GM19351 (cell line): ENCODE measurements around the gene NSUN7.

ENCODE experiments used
- ATAC-seq: cut with Tn5 transposase; IDR thresholded peaks from one replicate; pipeline ENCODE4 v1.9.1; 2021; ENCODE audit warnings: mild to moderate bottlenecking, moderate library complexity; ENCODE audit not compliant: unreplicated experiment

NSUN7 gene

DNA sequence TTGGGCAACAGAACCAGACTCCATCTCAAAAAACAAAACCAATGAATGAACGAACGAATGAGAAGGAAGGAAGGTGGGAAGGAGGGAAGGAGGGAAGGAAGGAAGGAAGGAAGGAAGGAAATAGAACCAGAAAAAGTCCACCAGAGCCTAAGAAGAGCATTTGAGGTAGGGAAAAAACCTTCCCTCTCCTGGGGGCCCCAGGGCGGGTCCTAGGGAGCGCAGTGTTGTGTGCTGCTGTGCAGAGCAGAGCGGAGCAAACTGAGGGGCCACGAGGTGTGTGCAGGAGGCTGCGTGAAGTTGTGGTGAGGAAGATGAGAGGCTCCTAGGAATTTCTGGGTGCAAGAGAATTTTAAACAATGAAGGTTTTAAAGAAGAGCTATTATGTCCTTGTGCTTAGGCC, 16.0 kb upstream of the NSUN7 start:
- no peak for ATAC-seq

DNA sequence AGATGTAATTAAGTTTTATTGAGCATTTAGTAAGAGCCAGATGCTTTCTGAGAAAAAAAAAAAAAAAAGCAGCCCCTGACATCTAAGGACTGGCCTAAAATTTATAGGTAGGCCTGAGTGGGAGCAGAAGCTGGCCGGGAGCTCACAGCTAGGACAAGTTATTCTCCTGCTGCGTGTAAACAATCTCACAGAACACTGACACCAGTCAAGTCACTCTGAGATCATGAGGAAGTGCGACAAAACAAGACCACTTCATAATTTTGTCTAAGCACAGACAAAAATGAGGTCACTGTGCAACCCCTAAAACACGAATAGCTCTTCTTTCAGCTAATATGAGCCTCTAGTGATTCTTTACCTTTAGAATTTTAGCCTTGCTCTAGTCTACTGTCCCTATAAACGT, 15.3 kb upstream of the NSUN7 start:
- no peak for ATAC-seq

DNA sequence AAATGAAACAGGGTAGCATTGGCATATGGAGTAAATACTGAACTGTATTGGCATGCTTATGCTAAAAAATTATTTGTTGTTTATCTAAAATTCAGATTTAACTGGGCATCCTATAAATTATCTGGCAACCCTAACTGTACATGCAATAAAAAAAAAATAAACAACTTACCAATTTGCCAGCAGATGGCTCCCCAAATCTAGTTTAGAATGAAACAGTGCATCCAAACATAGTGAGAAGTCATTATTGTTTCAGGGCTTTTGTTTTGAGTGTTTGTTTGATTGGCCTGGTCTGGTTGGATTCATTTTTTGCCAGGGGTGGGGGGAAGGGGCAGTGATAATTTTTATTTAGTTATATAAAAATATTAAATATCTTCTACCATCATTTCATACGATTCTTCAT, 12.8 kb upstream of the NSUN7 start:
- ATAC-seq = no peak

DNA sequence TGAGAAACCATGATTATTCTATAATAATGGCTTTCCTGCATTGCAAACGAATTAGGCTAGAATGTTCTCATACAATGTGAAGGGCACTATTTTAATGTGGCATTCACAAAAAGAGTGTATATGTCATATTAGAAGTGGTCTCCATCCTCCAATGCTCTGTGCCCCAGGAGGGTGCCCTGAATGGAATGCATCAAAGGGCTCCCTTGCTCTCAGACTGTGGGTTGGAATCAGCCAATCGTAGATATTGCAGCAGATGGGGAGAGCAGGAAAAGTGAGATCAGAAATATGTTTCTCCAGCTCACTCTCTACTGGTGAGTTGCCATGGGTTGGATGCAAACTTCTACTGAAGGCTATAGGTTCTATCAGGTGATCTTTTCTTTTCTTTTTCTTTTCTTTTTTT, 11.9 kb upstream of the NSUN7 start:
- ATAC-seq = no peak

DNA sequence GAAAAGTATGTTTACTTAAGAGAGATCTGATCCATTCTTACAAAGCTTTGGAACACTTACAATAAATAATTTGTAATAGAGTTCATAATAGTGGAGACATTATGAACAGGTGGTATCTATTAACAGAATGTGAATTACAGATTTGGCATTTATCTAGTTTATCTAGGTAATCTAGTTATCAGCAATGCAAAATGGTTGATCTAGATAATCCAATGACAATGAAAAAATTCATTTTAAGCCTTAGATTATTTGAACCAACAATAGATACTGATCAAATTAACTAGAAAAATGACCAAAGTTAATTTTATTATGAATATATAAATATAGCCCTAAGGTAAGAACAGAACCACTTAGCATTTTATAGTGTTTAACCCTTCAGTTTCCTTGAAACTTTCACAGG, 10.4 kb upstream of the NSUN7 start:
- ATAC-seq = no peak

DNA sequence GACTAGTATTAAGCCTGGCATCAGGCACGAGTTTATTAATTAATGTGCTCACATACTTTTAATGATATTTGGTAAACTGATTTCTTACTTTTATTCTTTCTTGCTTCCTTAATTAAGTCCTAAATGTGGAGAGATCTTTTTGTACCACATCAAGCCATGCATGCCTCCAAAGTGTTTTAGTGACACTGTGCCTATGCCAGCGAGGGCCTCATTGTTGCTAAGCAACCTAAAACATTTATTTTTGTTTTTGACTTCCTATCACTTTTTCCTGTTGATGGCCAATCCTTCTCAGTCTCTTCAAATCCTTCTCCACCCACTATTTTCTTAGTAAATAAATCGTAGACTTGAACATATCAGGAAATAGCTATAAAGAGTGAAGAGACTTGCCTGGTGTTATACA, 5.5 kb upstream of the NSUN7 start:
- no peak for ATAC-seq

DNA sequence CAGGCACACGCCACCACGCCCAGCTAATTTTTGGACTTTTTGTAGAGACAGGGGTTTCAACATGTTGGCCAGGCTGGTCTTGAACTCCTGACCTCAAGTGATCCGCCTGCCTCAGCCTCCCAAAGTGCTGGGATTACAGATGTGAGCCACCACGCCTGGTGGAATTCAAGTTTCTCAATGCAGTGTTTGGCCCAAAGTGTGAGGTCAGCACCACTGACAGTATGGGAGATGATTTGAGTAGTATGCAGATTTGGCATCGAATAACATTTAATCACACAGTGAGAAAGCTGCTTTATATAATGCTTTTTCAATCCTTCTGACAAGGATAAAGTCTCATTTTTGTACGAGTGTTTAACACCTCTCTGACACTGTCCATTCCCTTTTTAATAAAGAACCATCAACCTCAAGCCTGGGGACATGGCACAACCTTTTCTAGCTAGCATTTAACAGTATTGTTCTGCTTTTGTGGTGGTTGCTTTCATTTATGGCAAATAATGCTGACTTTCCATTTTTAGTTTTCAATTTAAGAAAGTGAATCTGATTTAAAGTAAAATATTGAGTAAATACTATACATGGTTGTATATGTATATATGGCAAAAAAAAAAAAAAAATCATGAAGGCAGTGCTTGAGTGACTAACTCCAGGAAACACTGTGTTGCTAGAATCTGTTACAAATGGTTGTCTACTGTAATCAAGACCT, 4.3 kb upstream of the NSUN7 start:
- ATAC-seq = no peak

DNA sequence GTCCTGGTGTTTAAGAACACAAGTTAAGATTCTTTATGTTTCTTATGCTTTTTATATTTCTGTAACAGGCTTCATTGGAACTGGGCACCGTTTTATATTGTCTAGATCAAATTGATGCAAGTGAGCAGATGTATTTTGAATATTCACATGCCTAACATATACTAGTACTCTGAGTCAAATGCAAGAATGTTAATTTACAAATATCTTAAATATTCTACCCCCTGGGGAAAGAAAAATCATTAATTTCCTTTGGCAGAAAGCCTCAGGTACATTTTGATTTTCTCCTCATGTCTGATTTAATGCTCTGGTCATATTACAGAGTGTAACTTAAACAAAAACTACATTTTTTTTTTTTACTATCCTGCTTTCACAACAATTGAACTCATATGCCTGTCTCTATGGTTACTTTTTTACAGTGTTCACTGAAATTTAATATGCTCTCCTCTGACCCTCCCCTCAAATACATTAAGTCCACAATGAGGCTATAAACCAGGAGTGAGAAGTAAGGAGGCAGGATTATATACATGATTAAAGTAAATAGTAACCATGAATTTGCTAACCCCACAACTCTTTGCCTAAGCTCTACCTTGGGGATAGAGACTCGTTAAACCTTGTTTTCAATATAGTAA, 2.4 kb upstream of the NSUN7 start:
- ATAC-seq = no peak

DNA sequence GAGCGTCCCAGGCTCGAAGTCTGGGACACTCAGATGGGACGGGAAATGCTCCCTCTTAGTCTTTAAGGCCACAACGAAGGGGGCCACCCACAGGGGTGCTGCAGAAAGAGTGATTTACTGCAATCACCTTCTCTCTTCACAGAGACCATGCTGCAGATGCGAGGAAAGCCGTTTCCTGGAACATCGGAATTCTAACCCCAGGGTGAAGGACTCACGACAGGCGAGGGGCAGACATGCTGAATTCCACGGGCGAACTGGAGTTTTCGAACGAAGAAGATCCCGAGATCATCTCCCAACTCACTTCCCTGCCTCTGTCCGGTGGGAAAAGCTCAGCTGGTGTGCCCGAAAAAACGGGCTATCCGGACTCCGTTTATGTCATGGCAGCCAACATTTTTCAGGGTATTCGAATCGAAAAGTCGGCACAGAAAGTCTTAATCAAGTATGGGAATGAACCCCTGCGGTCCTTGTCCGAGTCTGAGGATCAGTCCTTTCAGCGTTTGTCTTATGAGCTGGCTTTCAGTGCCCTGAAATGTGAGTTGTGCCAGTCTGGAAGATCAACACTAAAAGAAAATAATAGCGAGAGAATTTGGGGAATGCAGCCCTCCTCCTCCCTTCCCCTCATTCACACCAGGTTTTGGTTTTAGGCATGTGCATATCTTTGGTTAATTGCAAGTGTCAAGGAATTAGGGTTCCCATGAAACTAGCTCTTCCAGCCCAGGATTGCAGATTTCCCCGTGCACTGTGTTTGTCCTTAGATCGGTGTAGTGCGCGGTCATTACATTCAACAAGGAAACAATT, 905 bp downstream of the NSUN7 start:
- ATAC-seq = no peak

DNA sequence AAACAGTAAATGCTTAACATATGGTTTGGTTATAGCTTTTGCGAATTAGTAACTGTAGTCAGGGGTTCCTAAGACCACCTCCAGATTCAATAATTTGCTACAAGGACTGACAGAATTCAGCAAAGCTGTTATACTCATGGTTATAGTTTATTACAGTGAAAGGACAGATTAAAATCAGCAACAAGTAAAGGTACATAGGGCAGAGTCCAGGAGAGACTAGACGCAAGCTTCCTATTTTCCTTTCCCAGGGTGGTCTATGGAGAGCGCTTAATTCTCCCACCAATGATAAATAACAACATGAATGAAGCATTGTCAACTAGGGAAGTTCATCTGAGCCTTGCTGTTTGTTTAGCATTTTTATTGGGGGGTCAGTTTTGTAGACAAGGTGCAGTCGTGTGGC, 5.9 kb downstream of the NSUN7 start:
- no peak for ATAC-seq

DNA sequence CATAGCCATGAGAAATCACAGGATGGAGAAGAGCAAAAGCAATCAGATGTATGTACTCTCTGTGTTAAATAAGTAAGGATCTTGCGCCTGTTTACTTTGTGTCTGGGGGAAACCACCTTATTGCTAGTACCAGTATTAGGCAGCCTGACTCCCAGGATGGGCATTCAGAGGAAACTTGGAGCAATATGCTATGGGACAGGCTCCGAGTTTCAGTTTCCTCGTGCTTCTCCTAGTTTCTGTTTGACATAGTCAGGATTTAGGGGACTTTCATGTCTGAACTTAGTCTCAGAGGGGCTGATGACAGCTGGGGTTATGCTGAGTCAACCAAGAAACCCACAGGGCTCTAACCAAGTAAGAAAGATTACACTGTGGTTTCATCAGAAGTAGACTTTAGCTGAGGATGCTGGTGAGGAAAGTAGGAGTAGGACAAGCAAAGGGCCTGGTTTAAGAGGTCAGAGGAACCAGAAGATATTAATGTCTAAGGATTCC, 13.5 kb downstream of the NSUN7 start:
- ATAC-seq = peak; percentile 100

DNA sequence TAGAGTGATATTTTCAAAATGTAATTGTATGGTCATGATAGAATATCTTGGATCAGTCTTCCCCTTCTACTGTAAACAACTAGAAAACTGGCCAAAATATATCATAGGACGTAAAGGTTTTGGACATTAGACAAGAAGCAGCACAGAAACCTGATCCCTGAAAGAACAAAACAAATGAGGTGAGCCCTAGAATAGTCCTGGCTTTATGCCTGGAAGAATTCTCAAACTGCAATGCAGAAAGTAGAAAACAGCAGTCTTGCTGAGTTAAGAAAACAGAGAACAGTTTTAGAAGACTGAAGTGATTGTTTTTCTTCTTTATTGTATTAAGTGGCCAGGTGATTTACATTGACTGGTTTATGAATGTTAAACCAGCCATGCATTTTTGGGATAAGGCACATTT, 19.5 kb downstream of the NSUN7 start:
- ATAC-seq = no peak

DNA sequence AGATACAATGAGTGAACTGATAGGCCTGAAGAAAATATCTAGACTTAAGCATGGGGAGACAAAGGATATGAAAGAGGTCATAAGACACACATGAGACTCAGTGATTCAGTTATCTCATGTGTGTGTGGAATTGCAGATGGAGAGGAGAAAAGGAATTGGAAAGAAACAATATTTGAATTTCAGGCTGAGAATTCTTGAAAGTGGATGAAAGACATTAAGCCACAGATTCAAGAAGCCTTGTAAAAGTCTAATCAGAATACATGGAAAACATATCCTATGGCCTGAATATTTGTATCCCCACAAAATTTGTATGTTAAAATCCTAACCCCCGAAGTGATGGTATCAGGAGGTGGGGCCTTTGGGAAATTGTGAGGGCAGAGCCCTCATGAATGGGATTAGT, 28.3 kb downstream of the NSUN7 start:
- ATAC-seq = no peak

DNA sequence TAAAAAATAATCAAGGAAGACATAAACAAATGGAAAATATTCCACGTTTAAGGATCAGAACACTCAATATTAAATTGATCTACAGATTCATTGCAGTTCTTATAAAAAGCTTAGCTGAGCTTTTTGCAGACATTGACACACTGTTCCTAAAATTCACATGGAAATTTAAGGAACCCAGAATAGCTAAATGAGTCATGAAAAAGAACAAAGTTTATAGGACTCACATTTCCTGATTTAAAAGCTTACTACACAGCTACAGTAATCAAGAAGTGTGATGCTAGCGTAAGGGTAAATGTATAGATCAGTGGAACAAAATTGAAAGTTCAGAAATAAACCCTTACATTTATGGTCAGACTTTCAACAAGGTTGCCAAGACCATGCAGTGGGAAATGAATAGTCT, 33.1 kb downstream of the NSUN7 start:
- ATAC-seq = no peak

DNA sequence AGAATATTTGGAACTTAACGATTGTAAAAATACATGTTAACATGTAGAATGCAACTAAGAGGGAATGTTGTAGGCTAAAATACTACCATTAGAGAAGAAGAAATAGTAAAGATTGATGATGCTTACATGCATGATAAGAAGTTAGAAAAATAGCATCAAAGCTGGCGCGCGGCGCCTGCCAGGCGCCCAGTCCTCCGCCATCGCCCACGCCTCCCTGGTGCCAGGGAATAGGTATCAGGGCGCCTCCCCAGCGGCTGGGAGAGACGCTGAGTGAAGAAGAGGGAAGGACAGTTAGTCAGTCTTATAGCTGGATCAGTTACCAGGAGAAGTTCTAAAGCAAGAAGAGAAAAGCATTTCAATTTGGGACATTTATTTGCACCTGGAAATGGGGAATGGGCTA, 36.0 kb downstream of the NSUN7 start:
- no peak for ATAC-seq

DNA sequence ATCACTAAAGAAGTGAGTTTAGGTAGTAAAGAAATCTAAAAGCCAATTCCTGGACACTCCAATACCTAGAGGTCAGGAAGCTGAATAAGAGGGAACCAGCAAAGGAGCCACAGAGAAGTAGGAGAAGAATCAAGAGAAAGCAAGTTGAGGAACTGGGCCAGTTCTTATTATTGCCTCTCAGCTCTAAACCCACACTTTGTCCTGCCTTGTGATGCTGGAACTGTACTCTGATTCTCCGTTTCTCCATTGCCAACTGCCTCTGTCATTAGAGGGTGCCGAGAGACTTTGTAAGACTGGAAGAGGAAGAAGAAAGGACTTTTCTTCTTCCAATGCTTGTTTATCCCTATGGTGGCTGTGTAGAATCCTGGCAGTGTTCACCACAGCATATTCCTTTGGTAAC, 38.6 kb downstream of the NSUN7 start:
- no peak for ATAC-seq

DNA sequence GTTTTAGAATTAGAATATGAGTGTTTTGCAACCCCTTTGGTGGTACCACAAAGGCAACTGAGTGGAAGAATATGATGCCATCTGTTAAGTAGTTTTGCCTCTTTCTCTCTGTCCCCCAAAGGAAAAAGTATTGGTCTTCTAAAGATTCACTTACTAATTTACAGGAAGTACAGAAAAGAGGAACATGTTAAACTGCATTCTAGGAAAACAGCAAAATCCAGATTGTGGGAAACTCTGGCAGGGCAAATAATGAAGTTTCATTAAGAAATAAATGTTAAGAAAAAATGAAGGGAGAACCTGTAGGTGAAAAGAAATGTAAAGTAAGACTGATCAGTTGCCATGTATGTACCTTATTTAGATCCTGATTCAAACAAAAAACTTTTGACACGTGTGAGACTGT, 39.3 kb downstream of the NSUN7 start:
- no peak for ATAC-seq

DNA sequence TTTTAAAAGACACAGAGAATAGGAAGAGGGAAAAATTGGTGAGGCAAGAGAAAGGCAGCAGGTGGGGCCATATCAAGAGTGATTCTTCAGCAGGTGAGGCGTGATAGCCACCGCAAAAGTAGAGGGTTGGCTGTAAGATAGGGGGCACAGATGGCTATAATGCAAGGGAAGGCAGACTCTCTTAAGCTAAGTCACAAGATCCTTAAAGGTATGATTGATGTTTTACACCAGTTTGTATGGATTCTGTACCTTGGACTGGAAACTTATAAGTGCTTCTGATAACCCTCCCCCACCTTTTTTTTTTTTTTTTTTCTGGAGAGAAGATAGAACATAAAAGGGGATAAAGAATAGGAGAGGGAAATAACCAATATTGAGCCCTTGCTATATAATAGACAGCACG, 40.0 kb downstream of the NSUN7 start:
- ATAC-seq = no peak

DNA sequence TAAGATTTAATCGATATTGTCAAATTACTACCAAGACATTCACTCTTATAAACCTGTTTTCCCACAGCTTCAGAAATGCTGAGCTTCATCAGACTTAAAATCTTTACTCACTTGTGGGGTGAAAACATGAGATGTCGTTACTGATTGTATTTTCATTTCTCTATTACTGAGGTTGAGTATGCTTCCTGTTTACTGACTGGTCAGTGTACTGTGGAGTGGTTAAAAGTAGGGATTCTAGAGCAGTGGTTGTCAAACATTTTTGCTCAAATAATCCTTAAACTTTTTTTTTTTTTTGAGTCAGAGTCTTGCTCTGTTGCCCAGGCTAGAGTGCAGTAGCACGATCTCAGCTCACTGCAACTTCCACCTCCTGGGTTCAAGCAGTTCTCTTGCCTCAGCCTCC, 50.3 kb downstream of the NSUN7 start:
- peak; percentile 98 for ATAC-seq

DNA sequence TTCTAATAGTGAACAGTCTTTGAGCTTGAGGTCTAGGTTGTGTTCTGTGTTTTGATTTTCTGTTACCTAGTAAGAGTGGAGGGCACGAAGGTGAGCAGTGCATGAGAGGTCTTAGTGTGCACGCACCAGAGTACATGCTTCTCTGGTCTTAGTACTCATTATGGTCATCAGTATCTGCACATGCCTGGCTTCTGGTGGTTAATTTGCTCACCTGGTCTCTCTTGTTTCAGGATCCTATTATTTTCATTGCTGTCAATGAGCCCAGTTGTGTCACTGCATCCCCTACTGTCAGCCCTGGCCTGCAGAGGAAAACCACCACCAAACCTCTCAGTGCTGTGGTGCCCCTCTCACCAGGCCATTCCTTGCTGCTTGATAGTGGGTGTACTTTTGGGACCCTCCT, 54.8 kb downstream of the NSUN7 start:
- ATAC-seq = no peak

DNA sequence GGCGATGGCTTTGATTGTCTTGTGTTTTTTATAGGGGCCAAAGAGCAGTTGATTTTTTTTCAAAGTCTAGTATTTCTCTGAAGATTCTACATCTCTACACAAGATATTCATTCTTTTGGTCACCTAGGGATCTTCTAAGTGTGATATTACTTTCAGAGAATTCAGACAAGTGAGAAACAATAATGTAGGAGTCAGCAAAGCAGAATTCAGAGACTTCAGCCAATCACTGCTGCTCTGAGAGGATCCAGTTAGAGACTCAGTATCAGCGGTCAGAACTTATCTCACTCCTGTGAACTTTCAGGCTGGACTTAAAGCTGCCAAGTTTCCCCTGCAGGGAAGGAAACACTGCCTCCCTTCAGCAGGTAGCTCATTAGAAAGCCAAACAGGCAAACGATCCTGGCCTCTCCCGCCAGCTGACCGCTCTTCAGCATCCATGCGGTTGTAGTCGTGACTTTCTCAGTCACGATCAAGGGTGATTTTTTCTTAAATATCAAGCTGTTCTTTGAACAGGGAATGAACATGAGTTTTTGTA, 59.2 kb downstream of the NSUN7 start:
- ATAC-seq = no peak

DNA sequence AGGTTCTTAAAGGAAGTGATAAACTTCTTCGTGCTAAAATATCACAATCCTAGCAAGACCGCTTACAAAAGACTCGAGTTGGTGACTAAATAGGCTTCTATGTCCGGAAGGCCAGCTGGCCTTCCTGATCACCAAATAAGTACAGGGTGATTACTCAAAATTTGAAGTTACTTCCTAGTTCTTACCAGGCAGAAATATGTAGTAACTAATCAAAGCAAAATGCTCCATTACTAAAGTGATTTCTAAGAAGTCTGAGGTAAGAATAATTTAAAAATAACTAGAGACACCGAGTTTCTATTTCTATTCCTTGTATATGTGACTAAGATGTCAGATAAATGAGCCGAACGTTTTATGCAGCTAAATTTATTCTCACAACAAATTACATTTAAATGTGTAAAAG, 62.2 kb downstream of the NSUN7 start:
- ATAC-seq = no peak
